ENCODE data around the gene TCOF1. TPM values are rescaled to one million over a fixed set of nuclear protein-coding genes. Genes with fewer than 3 reads are reported as not detected.

The TCOF1 gene
- total and polyA plus RNA-seq, 2 experiments from 2014 or later: 86.8 to 165 TPM

GRCh38 chr5:150441813-150442698, 84.6 kb downstream of the TCOF1 start:
- Histone ChIP-seq H4K20me1 (replicated peaks; ENCODE audit: insufficient read depth) (peaks cover 36% of the 10 kb centered on the region), H3K4me3 (no peak overlapping the region), H3K4me2 (no peak overlapping the region), H3F3A (replicated peaks; ENCODE audit: low read depth) (peaks cover 55% of the 10 kb centered on the region), H3K9me2 (ENCODE audit: insufficient read depth) (no peaks in the 10 kb centered on the region), H3K27ac (ENCODE audit: low read depth) (peak overlapping the region; percentile 96), H3K4me1 (ENCODE audit: insufficient read depth) (peaks cover 9% of the 10 kb centered on the region), H3K79me2 (replicated peaks; ENCODE audit: insufficient read depth) (peaks cover 12% of the 10 kb centered on the region), H3K27me3 (ENCODE audit: insufficient read depth) (no peaks in the 10 kb centered on the region), H2AFZ (no peak overlapping the region), H3K36me3 (ENCODE audit: insufficient read depth) (peaks cover 35% of the 10 kb centered on the region)
- ATAC-seq (peak; percentile 68), DNase-seq (ENCODE audit: low spot score) (peak; percentile 60)
- peaks cover 39% of the 10 kb centered on the region for H3K4me1 Mint-ChIP-seq
- no peak overlapping the region; the same call in 2 of the 3 replicates for H3K4me3 Mint-ChIP-seq
- peaks cover 41% of the 10 kb centered on the region for H3K36me3 Mint-ChIP-seq (ENCODE audit: low read depth)
- H3K27me3 Mint-ChIP-seq (ENCODE audit: insufficient read depth, low read depth, poor library complexity): peaks cover 33% of the 10 kb centered on the region
- H3K27ac Mint-ChIP-seq: peak overlapping the region; percentile 84
- TF ChIP-seq POLR2AphosphoS5 (IDR thresholded peaks at IDR 0.05; ENCODE audit: low read depth): no peak
- no peak for TF ChIP-seq CREB1 (CRISPR knock-in tag; IDR thresholded peaks at IDR 0.05; ENCODE audit: low read depth)
- no peak for TF ChIP-seq CTCF (conservative IDR thresholded peaks at IDR 0.05; ENCODE audit: low read depth in 2 of 2)
- TF ChIP-seq EZH2phosphoT487 (IDR thresholded peaks at IDR 0.05; ENCODE audit: unreplicated experiment): no peak
- TF ChIP-seq, protein P1, sequence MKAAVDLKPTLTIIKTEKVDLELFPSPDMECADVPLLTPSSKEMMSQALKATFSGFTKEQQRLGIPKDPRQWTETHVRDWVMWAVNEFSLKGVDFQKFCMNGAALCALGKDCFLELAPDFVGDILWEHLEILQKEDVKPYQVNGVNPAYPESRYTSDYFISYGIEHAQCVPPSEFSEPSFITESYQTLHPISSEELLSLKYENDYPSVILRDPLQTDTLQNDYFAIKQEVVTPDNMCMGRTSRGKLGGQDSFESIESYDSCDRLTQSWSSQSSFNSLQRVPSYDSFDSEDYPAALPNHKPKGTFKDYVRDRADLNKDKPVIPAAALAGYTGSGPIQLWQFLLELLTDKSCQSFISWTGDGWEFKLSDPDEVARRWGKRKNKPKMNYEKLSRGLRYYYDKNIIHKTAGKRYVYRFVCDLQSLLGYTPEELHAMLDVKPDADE (IDR thresholded peaks at IDR 0.05): no peak
- no peak for TF ChIP-seq ZNF114 (CRISPR knock-in tag; IDR thresholded peaks at IDR 0.05)
- no peak for TF ChIP-seq STAT1 (IDR thresholded peaks at IDR 0.05; ENCODE audit: unreplicated experiment)
- no peak for TF ChIP-seq REST (IDR thresholded peaks at IDR 0.05; ENCODE audit: unreplicated experiment)
- TF ChIP-seq NANOG (IDR thresholded peaks at IDR 0.05; ENCODE audit: borderline replicate concordance): no peak
- TF ChIP-seq EZH2 (IDR thresholded peaks at IDR 0.05; ENCODE audit: low read depth, unreplicated experiment): no peak
- TF ChIP-seq ZNF331 (CRISPR knock-in tag; IDR thresholded peaks at IDR 0.05; ENCODE audit: low read depth): no peak
- TF ChIP-seq JUNB (IDR thresholded peaks at IDR 0.05; ENCODE audit: unreplicated experiment): no peak
- no peaks in the 10 kb centered on the region; the same call in 2 of the 3 replicates for H3K9me3 Mint-ChIP-seq

Measured in GM23338 (cell line).